ENCODE measurements around the gene S100B.
"Not testable (repeated sequence)": the region's sequence is repeated elsewhere in the genome, so short reads cannot be mapped to it uniquely, and the experiment has no call there.

Gene S100B

DNA sequence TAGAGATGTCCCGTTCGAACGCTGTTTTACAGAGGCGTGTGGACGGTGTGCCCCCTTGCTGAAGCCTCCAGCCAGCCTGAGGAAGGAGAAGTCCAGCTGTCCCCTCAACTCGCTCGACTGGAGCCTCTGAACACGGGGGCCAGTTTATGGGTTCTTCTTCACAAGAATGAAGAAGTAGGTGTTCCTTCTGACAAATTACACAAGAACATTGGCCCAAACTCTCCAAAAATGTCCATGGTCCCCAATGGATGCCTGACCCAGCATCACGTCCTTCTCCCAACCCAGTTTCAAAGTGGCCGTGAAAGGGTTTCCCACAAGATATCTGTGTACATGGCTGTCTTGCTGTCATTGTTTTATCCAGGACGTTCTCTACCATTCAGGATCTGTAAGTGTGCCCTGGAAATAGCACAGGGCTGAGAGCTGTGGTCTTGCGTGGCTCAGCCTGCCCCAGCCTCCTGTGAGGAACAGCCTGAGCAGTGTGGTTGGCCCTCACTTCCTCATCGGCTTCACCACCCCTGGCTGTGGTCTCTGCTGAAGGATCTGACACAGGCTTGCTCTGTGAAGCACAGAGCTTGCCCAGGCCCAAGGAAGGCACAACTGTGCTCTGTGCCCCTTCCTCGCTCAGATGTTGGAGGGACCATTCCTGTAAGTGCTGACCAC, 1.0 kb upstream of the S100B start:
- no peak overlapping the region for H3K4me3 ChIP-seq (ENCODE audit: low read depth, low read length)
- no peak for DNase-seq (ENCODE audit: low read depth)

GRCh38 chr21:46604329-46604974, 430 bp downstream of the S100B start:
- no peak overlapping the region for H3K4me3 ChIP-seq (ENCODE audit: low read depth, low read length)

DNA sequence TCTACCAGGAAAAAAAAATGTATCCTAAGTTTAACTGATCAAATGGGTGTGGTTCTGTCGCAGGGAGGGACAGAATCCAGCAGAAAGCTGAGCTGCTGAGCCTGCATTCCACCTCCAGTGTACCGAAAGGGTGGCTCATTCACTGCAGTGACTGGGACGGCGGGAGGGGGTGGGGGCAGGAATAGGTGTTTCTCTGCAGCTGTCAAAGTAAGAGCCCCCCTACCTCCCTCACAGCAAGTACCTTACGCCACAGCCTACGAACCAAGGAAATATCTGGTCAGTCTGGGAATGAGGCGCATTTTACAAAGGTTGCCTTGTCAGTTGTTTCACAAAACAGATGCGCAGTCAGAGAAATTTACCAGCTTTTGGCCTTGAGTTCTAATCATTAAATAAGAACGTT, 1.7 kb downstream of the S100B start:
- no peak for DNase-seq (ENCODE audit: low read depth)
- no peak overlapping the region for H3K4me3 ChIP-seq (ENCODE audit: low read depth, low read length)

More at GRCh38 chr21:46604329-46604974, 430 bp downstream of the S100B start:
- DNase-seq (ENCODE audit: low read depth): no peak

- DNase-seq (ENCODE audit: low read depth): no peak
Observed at GRCh38 chr21:46600978-46601377, 3.9 kb downstream of the S100B start.

DNA sequence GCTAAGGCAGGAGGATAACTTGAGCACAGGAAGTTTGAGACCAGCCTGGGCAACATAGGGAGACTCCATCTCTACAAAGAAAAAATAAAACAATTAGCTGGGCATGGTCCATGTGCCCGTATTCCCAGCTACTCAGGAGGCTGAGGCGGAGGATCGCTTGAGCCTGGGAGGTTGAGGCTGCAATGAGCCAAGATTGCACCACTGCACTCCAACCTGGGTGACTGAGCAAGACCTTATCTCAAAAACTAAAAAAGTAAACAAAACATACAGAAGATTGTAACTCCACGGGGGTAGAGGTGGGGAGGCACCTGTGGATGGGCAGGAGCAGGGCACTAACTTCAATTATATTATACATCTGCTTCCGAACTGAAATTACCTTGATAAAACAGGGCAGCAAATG, 4.6 kb downstream of the S100B start:
- DNase-seq (ENCODE audit: low read depth): no peak
- H3K4me3 ChIP-seq (ENCODE audit: low read depth, low read length): no peak overlapping the region

More at GRCh38 chr21:46600978-46601377, 3.9 kb downstream of the S100B start:
- no peak overlapping the region for H3K4me3 ChIP-seq (ENCODE audit: low read depth, low read length)

GRCh38 chr21:46598581-46599572, 6.0 kb downstream of the S100B start:
- DNase-seq (ENCODE audit: low read depth): peak; percentile 33

DNA sequence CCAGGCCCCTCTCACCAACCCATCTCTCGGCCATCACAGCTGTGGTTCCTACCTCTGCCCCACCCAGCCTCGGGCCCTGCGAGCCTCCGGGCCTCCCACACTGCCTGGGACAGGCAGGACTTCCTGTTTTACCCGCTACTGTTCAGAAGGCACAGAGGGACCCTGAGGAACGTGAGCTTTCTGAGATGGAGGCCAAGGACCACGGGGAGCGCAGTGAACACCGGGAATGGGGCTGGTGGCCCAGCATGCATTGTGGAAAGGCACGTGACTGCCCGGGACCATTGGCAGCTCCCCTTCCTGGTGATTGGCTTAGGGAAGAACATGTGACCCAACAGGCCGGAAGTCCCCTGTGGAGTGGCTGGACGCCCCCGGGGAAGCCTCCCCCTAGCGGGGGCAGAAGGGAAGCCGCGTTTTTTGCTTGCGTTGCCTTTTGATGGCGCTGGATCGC, 7.0 kb downstream of the S100B start:
- no peak overlapping the region for H3K4me3 ChIP-seq (ENCODE audit: low read depth, low read length)
- no peak for DNase-seq (ENCODE audit: low read depth)

More at GRCh38 chr21:46598581-46599572, 6.0 kb downstream of the S100B start:
- H3K4me3 ChIP-seq (ENCODE audit: low read depth, low read length): no peak overlapping the region

DNA sequence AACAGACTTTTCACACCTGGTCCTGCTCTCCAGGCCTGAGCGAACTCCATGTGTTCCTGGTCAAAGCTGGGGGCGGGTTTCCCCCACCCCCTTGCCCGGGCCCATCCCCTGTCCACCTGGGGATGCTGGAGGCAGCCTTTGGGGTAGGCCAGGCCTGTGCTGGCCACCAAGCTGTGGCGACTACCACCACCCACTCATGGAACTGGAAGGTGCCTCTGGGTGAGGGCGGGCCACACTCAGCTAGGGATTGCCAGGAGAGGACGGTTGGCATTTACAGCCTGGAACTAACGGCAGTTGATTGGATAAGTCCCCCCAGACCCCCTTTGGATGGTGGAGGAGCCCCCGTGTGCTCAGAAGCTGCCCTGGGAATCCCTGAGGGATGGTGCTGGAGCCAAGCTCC, 7.9 kb downstream of the S100B start:
- no peak overlapping the region for H3K4me3 ChIP-seq (ENCODE audit: low read depth, low read length)
- no peak for DNase-seq (ENCODE audit: low read depth)

DNA sequence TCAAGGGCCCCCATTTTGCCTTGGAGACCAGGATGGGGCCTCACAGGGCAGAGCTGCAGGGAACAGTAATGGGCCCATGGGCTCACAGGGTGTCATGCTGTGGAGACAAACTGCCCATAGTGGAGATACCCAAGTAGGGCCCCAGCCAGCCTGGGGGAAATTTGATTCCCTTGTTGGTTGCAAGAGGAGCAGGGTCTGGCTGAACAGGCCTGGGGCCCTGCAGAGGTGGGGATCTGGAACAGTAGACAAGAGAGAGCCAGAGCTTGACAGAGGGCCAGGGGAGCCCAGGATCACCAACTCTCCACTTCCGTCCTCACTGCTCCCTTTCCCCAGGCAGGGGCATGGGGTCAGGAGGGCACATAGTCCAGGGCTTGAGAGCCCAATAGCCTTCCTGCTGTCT, 8.7 kb downstream of the S100B start:
- no peak for DNase-seq (ENCODE audit: low read depth)
- no peak overlapping the region for H3K4me3 ChIP-seq (ENCODE audit: low read depth, low read length)

DNA sequence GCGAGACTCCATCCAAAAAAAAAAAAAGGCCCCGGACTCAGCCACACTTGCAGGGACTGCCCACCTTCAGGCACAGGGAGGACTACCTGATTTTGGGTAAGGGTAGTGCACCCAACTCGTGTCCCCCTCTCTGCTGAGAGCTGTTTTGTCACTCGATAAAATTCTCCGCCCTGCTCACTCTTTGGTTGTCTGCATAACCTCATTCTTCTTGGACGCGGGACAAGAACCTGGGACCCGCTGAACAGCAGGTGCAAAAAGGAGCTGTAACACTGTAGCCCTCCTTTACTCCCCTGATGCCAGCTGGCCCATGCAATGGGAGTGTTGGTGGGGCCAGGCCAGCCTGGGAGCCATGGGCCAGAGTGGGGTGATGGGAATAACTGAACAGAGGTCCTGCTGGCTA, 10.6 kb downstream of the S100B start:
- no peak for DNase-seq (ENCODE audit: low read depth)
- H3K4me3 ChIP-seq (ENCODE audit: low read depth, low read length): no peak overlapping the region

DNA sequence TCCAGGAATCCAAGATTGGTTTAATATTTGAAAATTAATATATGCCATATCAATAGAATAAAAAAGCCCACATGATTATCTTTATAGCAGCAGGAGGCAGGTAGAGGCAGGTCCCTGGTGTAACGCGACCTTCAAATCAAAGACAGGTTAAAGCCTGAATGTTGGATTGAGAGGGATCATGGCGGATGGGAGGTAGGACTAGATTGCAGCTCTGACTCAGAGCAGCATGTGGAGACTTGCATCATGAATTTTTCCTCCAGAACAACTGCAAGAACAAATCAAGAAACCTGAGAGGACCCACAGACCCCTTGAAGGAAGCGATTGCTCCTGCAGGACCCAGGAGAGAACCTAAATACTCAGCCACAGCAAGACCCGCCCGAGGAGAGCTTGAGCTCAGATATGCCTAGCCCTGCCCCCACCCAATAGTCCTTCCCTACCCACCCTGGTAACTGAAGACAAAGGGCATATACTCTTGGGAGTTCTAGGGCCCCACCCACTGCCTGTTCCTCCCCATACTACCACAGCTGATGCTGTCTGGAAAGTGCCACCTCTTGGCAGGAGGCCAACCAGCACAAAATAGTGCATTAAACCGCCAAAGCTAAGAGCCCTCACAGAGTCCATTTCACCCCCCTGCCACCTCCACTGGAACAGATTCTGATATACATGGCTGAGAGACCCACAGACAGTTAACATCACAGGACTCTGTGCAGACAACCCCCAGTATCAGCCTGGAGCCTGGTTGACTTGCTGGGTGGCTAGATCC, 19.5 kb downstream of the S100B start:
- DNase-seq (ENCODE audit: low read depth): no peak
- no peak overlapping the region for H3K4me3 ChIP-seq (ENCODE audit: low read depth, low read length)

GRCh38 chr21:46581780-46582307, 23.0 kb downstream of the S100B start:
- DNase-seq (ENCODE audit: low read depth): no peak
- H3K4me3 ChIP-seq (ENCODE audit: low read depth, low read length): no peak overlapping the region

DNA sequence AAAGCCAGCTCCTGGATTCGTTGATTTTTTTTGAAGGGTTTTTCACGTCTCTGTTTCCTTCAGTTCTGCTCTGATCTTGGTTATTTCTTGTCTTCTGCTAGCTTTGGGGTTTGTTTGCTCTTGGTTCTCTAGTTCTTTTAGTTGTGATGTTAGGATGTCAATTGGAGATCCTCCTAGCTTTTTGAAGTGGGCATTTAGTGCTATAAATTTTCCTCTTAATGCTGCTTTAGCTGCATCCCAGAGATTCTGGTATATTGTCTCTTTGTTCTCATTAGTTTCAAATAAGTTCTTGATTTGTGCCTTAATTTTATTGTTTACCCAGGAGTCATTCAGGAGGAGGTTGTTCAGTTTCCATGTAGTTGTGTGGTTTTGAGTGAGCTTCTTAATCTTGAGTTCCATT, 25.5 kb downstream of the S100B start:
- not testable (repeated sequence) for DNase-seq (ENCODE audit: low read depth); H3K4me3 ChIP-seq (ENCODE audit: low read depth, low read length)

DNA sequence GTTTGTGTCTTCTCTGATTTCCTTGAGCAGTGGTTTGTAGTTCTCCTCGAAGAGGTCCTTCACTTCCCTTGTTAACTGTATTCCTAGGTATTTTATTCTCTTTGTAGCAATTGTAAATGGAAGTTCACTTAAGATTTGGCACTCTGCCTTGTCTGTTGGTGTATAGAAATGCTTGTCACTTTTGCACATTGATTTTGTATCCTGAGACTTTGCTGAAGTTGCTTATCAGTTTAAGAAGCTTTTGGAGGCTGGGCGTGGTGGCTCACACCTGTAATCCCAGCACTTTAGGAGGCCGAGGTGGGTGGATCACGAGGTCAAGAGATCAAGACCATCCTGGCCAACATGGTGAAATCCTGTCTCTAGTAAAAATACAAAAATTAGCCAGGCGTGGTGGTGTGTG, 27.1 kb downstream of the S100B start:
- not testable (repeated sequence) for DNase-seq (ENCODE audit: low read depth); H3K4me3 ChIP-seq (ENCODE audit: low read depth, low read length)

DNA sequence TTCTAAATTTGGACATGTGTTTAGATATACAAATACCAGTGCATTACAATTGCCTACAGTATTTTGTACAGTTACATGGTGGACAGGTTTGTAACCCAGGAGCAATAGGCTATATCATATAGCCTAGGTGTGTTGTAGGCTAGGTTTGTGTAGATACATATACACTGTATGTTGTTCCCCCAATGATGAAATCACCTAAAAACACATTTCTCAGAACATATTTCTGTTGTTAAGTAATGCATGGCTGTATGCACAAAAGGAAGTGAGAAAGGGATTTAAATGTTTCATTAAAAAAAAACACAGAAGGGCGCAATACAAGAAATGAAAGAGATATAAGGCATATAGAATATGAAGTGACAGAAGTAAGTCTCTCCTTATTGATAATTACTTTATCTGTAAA, 32.0 kb downstream of the S100B start:
- H3K4me3 ChIP-seq (ENCODE audit: low read depth, low read length): no peak overlapping the region
- DNase-seq (ENCODE audit: low read depth): no peak

DNA sequence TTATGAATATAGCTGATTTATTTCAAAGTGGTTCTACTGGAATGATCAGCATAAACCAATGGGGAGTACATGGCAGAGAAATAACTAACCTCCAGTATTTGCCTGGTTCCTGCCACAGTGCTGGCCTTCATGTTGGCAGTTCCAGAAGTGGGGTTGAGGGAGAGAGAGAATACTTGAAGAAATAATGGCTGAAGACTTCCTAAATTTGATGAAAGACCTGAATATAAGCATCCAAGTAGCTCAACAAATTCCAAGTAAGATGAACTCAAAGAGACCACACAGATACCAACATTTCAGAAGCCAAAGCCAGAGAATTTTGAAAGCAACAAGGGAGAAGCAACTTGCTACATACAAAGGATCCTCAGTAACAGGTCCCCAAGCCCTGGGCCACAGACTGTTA, 34.3 kb downstream of the S100B start:
- no peak for DNase-seq (ENCODE audit: low read depth)
- H3K4me3 ChIP-seq (ENCODE audit: low read depth, low read length): no peak overlapping the region

- H3K4me3 ChIP-seq (ENCODE audit: low read depth, low read length): no peak overlapping the region
- no peak for DNase-seq (ENCODE audit: low read depth)
Observed at GRCh38 chr21:46570119-46570518, 34.8 kb downstream of the S100B start.

DNA sequence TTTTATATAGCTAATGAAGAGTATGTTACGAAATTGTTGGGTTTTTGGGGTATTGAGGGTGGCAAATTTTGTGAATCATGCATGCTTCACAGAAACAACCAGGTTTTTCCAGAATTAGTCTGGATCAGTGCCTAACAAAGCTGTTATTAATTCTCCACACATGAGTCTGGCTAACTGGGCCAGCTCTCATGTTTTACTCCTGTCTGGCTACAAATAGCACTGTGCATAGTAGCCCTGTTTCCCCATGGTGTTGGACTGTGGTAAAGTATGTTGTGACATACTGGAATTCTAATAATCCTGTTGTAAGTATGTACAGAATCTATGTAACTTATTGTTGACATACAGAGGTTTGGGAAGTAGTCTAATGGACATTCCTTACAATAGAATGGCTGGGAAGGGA, 35.8 kb downstream of the S100B start:
- DNase-seq (ENCODE audit: low read depth): no peak
- H3K4me3 ChIP-seq (ENCODE audit: low read depth, low read length): no peak overlapping the region

DNA sequence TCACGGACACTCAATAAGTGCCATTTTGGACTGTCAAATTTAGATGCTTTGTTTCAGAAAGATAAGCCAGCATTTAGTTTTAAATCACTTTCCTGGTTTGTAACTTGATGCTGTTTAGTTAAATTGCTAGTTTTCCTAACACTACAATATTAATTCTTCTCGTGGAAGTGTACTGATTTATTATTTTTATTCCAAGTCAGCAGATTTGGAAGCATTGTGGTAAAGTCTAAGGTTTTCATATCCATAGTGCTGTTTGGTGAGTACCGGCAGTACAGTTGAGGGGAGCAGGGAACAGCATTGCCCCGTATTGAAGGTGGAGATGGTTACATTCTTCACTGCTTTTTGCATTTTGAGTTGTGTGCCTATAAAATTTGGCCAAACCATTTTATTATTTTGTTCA, 36.3 kb downstream of the S100B start:
- no peak overlapping the region for H3K4me3 ChIP-seq (ENCODE audit: low read depth, low read length)
- no peak for DNase-seq (ENCODE audit: low read depth)

Data from skeletal muscle cell (primary cell).